MM.1S (cell line): Measurements from ENCODE around the gene EGF.

Source experiments
- DNase-seq: peaks from one replicate; pipeline ENCODE4 v3.0.0-alpha.2; 2015
- H2AFZ ChIP-seq: fragments of 300-600 bp; sonication (generic); 2 replicates; pipeline ENCODE4 v1.6.0; 2016; ENCODE audit warnings: antibody characterized with exemption, low read length
- H3F3A ChIP-seq: fragments of 300-600 bp; sonication (generic); 2 replicates; pipeline ENCODE4 v1.6.1; 2016; ENCODE audit warnings: mild to moderate bottlenecking, antibody characterized with exemption, low read length, moderate library complexity, mixed read lengths; ENCODE audit not compliant: insufficient read depth
- H3K27ac ChIP-seq: fragments of 300-600 bp; sonication (generic); 2 replicates; pipeline ENCODE4 v1.5.1; 2016; ENCODE audit warnings: mild to moderate bottlenecking, low read length
- H3K27me3 ChIP-seq: fragments of 300-600 bp; sonication (generic); replicated peaks from 2 replicates; pipeline ENCODE4 v1.6.0; 2016; ENCODE audit warnings: low read length; ENCODE audit not compliant: insufficient read depth
- H3K36me3 ChIP-seq: fragments of 300-600 bp; sonication (generic); replicated peaks from 2 replicates; pipeline ENCODE4 v1.6.1; 2016; ENCODE audit warnings: mild to moderate bottlenecking, low read length, mixed read lengths; ENCODE audit not compliant: insufficient read depth
- H3K4me1 ChIP-seq: fragments of 300-600 bp; sonication (generic); 2 replicates; pipeline ENCODE4 v1.6.1; 2016; ENCODE audit warnings: low read length, mixed read lengths
- H3K4me2 ChIP-seq: fragments of 300-600 bp; sonication (generic); 2 replicates; pipeline ENCODE4 v1.6.0; 2016; ENCODE audit warnings: low read depth, low read length
- H3K4me3 ChIP-seq: fragments of 300-600 bp; sonication (generic); 2 replicates; pipeline ENCODE4 v1.5.1; 2016; ENCODE audit warnings: low read length, mixed read lengths
- H3K79me2 ChIP-seq: fragments of 300-600 bp; sonication (generic); 2 replicates; pipeline ENCODE4 v1.6.1; 2016; ENCODE audit warnings: mixed run types, low read length, mixed read lengths
- H3K9ac ChIP-seq: fragments of 300-600 bp; sonication (generic); 2 replicates; pipeline ENCODE4 v1.6.1; 2016; ENCODE audit warnings: low read length, mixed read lengths
- H3K9me2 ChIP-seq: fragments of 300-600 bp; sonication (generic); replicated peaks from 2 replicates; pipeline ENCODE4 v1.6.1; 2016; ENCODE audit warnings: mild to moderate bottlenecking, low read length, mixed read lengths; ENCODE audit not compliant: insufficient read depth
- H3K9me3 ChIP-seq: fragments of 300-600 bp; sonication (generic); replicated peaks from 2 replicates; pipeline ENCODE4 v1.6.1; 2016; ENCODE audit warnings: mild to moderate bottlenecking, low read length, mixed read lengths; ENCODE audit not compliant: insufficient read depth
- H4K20me1 ChIP-seq: fragments of 300-600 bp; sonication (generic); 2 replicates; pipeline ENCODE4 v1.6.1; 2016; ENCODE audit warnings: mild to moderate bottlenecking, low read length, moderate library complexity, mixed read lengths; ENCODE audit not compliant: insufficient read depth
- CTCF ChIP-seq: fragments of 300-600 bp; sonication (generic); IDR thresholded peaks from 2 replicates; pipeline ENCODE4 v1.5.1; 2016; ENCODE audit warnings: antibody characterized with exemption, low read length, mixed read lengths
- EZH2 ChIP-seq: fragments of 300-600 bp; sonication (generic); optimal IDR thresholded peaks from 2 replicates; pipeline ENCODE3; 2017; ENCODE audit warnings: low read depth, mild to moderate bottlenecking, antibody characterized with exemption, low read length, mixed read lengths
- EZH2phosphoT487 ChIP-seq: fragments of 300-600 bp; sonication (generic); IDR thresholded peaks from 2 replicates; pipeline ENCODE4 v1.6.1; 2018; ENCODE audit warnings: antibody characterized with exemption, low read length

EGF gene

DNA sequence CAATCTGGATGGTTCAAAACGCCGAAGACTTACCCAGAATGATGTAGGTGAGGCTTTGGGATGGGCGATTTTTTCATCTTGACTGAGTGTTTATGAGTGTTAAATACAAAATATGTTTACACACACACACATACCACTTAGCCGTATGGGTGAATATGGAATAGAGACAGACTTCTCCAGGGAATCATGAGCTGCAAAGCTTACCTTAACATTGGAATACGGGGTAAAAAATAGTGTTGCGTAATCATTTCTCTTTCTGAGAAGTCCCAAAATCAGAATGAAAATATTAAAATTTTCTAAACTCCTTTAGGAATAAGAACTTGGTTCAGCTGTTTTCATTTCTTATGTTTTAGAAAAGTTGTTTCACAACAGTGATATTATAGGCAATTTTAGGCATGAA, 63.5 kb downstream of the EGF start:
- no peak for TF ChIP-seq EZH2
- no peaks in the 10 kb centered on the region for H3K4me1 ChIP-seq
- no peaks in the 10 kb centered on the region for H3K9me3 ChIP-seq
- H3K9me2 ChIP-seq = no peaks in the 10 kb centered on the region
- H3K27me3 ChIP-seq = no peaks in the 10 kb centered on the region
- no peaks in the 10 kb centered on the region for H3K36me3 ChIP-seq
- no peak overlapping the region for H2AFZ ChIP-seq
- H3F3A ChIP-seq = no peaks in the 10 kb centered on the region
- no peaks in the 10 kb centered on the region for H4K20me1 ChIP-seq
- no peak for DNase-seq
- H3K4me3 ChIP-seq = no peak overlapping the region
- no peak overlapping the region for H3K27ac ChIP-seq
- no peak overlapping the region for H3K4me2 ChIP-seq
- H3K79me2 ChIP-seq = no peaks in the 10 kb centered on the region
- no peak overlapping the region for H3K9ac ChIP-seq

GRCh38 chr4:109977854-109978501, 65.3 kb downstream of the EGF start:
- no peak overlapping the region for H3K9ac ChIP-seq
- peak; percentile 37 for DNase-seq
- no peak for TF ChIP-seq EZH2
- TF ChIP-seq CTCF = peak; percentile 48
- no peak for TF ChIP-seq EZH2phosphoT487
- no peaks in the 10 kb centered on the region for H3K4me1 ChIP-seq
- no peaks in the 10 kb centered on the region for H3F3A ChIP-seq
- H3K4me3 ChIP-seq = no peak overlapping the region
- no peaks in the 10 kb centered on the region for H3K79me2 ChIP-seq
- no peaks in the 10 kb centered on the region for H3K36me3 ChIP-seq
- H3K9me2 ChIP-seq = no peaks in the 10 kb centered on the region
- H2AFZ ChIP-seq = no peak overlapping the region
- no peak overlapping the region for H3K27ac ChIP-seq
- no peak overlapping the region for H3K4me2 ChIP-seq
- no peaks in the 10 kb centered on the region for H3K9me3 ChIP-seq
- H3K27me3 ChIP-seq = no peaks in the 10 kb centered on the region
- no peaks in the 10 kb centered on the region for H4K20me1 ChIP-seq

GRCh38 chr4:109978704-109979454, 66.2 kb downstream of the EGF start:
- H3K4me2 ChIP-seq = no peak overlapping the region
- no peak for TF ChIP-seq EZH2
- peak; percentile 16; the same call in 1 of the 2 replicates for TF ChIP-seq CTCF
- H3K27me3 ChIP-seq = no peaks in the 10 kb centered on the region
- H3K4me3 ChIP-seq = no peak overlapping the region
- no peak overlapping the region for H2AFZ ChIP-seq
- H3K36me3 ChIP-seq = no peaks in the 10 kb centered on the region
- H3K79me2 ChIP-seq = no peaks in the 10 kb centered on the region
- H3K4me1 ChIP-seq = no peaks in the 10 kb centered on the region
- H3K9ac ChIP-seq = no peak overlapping the region
- H4K20me1 ChIP-seq = no peaks in the 10 kb centered on the region
- H3F3A ChIP-seq = no peaks in the 10 kb centered on the region
- no peak overlapping the region for H3K27ac ChIP-seq
- no peaks in the 10 kb centered on the region for H3K9me3 ChIP-seq
- no peaks in the 10 kb centered on the region for H3K9me2 ChIP-seq
- no peak for DNase-seq
